ENCODE results near the gene TMEM125. TPM values are rescaled to one million over a fixed set of nuclear protein-coding genes. Genes with fewer than 3 reads are reported as not detected.
A peak's percentile ranks its signal among the peaks of the same experiment; 100 is the strongest.

TMEM125 gene
- total RNA-seq, 1 donor from 2014 or later: 1.3 TPM

DNA sequence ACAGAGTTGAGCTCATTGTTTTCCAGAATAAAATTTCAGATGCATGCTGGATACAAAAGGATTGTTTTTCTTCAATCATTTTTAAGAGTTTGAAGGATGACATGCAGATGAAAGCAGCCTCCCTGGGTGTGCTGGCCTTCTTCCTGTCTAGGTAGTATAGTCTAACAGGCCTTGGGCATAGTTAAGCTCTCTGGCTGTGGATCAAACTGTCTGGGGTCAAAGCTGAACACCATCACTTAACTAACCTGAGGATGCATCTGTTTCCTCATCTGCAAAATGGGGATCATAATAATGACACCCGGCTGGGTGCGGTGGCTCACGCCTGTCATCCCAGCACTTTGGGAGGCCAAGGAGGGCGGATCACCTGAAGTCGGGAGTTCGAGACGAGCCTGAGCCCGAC is 25.0 kb downstream of the TMEM125 start:
- DNase-seq: no peak

GRCh38 chr1:43296207-43296606 is 26.4 kb downstream of the TMEM125 start:
- no peak for DNase-seq

DNA sequence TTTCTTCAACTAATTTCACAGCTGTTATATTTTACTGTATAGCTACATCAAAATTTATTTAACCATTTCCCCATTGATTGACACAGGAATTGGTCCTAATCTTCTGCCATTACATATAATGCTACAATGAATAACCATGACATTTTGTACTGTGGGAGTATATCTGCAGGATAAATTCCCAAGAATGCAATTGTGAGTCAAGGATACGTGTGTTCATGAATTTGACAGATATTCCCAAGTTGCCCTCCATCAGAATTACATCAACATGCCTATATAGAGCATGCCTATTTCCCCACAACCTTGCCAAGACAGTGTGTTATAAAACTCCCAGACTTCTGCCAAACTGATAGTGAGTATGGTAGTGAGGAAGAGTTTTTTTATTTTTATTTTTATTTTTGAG is 28.3 kb downstream of the TMEM125 start:
- DNase-seq: no peak

GRCh38 chr1:43299101-43299500 is 29.3 kb downstream of the TMEM125 start:
- no peak for DNase-seq

- peak; percentile 21 for DNase-seq
These were observed 30.8 kb downstream of the TMEM125 start, which contains the start of gene TIE1 for GRCh38 chr1:43300378-43301094. TSS of gene TIE1 (plus strand) at chr1:43300982. CDS start at chr1:43301072, 90 bp downstream.

- no peak for DNase-seq
These were observed 32.4 kb downstream of the TMEM125 start for GRCh38 chr1:43302201-43302600.

- DNase-seq: no peak
These were observed 33.1 kb downstream of the TMEM125 start for GRCh38 chr1:43302721-43303470.

GRCh38 chr1:43303471-43304313 is 33.9 kb downstream of the TMEM125 start:
- DNase-seq: no peak

DNA sequence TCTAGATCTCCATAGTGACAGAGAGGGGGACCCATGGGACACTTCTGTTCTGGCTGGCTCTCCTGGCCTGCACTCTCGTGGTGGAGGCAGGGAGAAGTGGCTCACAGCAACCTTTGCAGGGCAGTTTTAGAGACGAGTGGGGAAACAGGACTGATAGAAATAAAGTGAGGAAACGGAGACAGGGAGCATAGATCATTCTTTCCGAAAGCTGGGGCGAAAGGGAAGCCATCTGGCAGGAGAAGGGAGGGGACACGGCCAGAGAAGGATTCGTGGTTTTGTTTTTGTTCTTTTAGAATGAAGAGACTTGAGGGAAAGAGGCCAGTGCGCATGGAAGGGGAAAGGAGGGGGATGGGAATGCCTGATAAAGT is 34.5 kb downstream of the TMEM125 start:
- no peak for DNase-seq

DNA sequence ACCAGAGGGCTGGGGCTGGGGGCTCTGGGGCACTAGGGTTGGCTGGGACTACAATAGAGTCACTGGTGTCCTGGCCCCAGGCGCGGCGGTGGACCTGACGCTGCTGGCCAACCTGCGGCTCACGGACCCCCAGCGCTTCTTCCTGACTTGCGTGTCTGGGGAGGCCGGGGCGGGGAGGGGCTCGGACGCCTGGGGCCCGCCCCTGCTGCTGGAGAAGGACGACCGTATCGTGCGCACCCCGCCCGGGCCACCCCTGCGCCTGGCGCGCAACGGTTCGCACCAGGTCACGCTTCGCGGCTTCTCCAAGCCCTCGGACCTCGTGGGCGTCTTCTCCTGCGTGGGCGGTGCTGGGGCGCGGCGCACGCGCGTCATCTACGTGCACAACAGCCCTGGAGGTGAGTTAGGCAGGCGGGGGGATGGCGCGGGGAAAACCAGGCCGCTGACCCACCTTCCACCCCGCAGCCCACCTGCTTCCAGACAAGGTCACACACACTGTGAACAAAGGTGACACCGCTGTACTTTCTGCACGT is 35.1 kb downstream of the TMEM125 start:
- DNase-seq: no peak

DNA sequence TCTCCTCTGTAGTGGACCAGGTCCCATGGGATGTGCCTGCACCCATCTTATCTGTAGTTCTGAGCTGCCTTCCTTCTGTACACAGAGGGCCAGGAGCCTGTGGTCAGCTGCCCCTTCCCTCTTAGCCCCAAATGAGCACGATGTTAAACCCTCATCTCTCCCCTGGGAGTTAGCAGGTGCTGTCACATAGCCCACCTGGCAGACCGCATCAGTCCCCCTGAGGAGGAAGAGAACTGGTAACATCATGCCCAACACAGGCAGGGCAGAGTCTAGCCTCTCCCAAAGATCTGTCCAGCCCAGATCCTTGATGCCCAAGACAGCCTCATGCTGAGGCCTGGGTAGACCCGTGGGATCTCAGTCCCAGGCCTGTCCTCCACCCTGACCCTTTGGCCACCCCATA is 35.7 kb downstream of the TMEM125 start:
- DNase-seq: no peak

DNA sequence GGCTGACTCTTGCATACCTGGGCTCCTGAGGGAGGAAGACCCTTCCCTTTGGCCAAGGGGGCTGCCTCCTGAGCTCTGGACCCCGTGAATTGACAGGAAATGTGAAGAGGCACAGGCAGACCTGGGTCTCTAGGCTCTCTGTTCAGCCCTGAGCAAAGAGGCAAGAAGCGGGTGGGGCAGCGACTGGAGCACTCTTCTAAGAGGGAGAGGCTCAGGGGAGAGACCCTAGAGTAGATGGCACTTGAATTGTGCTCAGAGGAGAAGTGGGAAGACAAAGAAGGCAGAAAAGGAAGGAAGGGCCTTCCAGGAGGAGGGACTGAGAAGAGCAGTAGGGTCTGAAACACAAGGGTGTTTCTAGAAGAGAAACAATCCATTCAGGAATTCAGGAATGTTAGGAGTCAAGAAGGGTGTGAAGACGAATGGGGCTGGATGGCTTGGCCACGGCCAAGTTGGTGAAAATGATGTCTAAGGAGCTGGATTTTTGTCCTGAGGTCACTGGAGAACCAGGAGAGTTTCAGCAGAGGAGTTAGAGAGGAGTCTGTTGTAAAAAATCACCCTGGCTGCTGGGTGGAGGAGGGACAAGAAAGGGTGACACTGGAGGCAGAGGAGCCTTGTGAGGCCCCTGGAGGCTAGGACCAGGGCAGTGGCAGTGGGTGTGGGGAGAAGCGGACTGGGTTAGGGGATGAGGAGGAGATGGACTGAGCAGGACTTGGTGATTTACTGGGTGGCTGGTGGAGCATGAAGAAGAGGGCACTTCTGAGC is 36.3 kb downstream of the TMEM125 start:
- no peak for DNase-seq

- no peak for DNase-seq
These were observed 37.1 kb downstream of the TMEM125 start for GRCh38 chr1:43306688-43307457.

DNA sequence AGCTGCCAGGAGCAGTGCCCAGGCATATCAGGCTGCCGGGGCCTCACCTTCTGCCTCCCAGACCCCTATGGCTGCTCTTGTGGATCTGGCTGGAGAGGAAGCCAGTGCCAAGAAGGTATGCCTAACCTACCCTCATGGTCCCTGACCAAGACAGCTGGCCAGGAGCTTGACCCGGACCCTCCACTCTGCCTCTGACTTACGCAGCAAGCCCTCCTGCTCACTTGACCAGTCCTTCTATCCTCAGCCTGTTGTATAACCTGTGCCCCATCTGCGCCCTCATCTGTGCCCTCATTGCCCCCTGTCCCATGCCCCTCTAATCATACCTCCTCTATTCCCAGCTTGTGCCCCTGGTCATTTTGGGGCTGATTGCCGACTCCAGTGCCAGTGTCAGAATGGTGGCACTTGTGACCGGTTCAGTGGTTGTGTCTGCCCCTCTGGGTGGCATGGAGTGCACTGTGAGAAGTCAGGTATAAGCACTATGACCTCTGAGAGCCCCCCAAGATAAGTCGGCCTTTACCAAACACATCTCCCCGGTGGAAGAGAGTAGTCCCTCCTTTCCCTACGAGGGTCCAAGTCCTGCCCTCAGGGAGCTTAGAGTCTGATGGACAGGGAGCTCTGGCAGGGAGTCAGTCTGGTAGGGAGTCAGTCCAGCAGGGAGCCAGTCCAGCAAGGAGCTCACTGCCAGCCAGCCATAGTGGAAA is 37.8 kb downstream of the TMEM125 start:
- DNase-seq: no peak

- no peak for DNase-seq
These were observed 39.0 kb downstream of the TMEM125 start for GRCh38 chr1:43308635-43309404.

GRCh38 chr1:43309405-43310025 is 39.7 kb downstream of the TMEM125 start:
- DNase-seq: no peak

- no peak for DNase-seq
These were observed 41.7 kb downstream of the TMEM125 start for GRCh38 chr1:43311521-43311920.

GRCh38 chr1:43312212-43312623 is 42.4 kb downstream of the TMEM125 start:
- no peak for DNase-seq

Measured in skin of body (tissue), 2 donors.